Measurements from ENCODE around the gene AFG1L.
A peak's percentile ranks its signal among the peaks of the same experiment; 100 is the strongest.
"Not testable (repeated sequence)": the region's sequence is repeated elsewhere in the genome, so short reads cannot be mapped to it uniquely, and the experiment has no call there.

The AFG1L gene

GRCh38 chr6:108294727-108295625 lies at the start of gene AFG1L:
Gene AFG1L, plus strand, starts transcription at chr6:108295054. Its CDS starts 26 bp downstream, at chr6:108295080.
- peak; percentile 95 for DNase-seq (ENCODE audit: low spot score)

GRCh38 chr6:108245095-108245494 lies 49.8 kb upstream of the AFG1L start:
- DNase-seq (ENCODE audit: low spot score) = not testable (repeated sequence)

GRCh38 chr6:108247965-108248536 lies 46.8 kb upstream of the AFG1L start:
- DNase-seq (ENCODE audit: low spot score) = no peak

- no peak for DNase-seq (ENCODE audit: low spot score)
Observed at GRCh38 chr6:108250240-108250866, 44.5 kb upstream of the AFG1L start.

- DNase-seq (ENCODE audit: low spot score) = no peak
Observed at GRCh38 chr6:108251252-108251651, 43.6 kb upstream of the AFG1L start.

- DNase-seq (ENCODE audit: low spot score) = no peak
Observed at GRCh38 chr6:108252055-108252454, 42.8 kb upstream of the AFG1L start.

GRCh38 chr6:108253241-108253640 lies 41.6 kb upstream of the AFG1L start:
- DNase-seq (ENCODE audit: low spot score) = no peak

- DNase-seq (ENCODE audit: low spot score) = no peak
Observed at GRCh38 chr6:108254433-108255410, 40.1 kb upstream of the AFG1L start.

- DNase-seq (ENCODE audit: low spot score) = peak; percentile 26
Observed at GRCh38 chr6:108260126-108260808, 34.6 kb upstream of the AFG1L start.

GRCh38 chr6:108260809-108261569 lies 33.9 kb upstream of the AFG1L start, which contains the start of gene SNX3:
Gene SNX3, minus strand, starts transcription at chr6:108261040. Its CDS starts 119 bp downstream, at chr6:108260921.
- DNase-seq (ENCODE audit: low spot score) = peak; percentile 96

- no peak for DNase-seq (ENCODE audit: low spot score)
Observed at GRCh38 chr6:108263371-108263770, 31.5 kb upstream of the AFG1L start.

GRCh38 chr6:108268845-108269244 lies 26.0 kb upstream of the AFG1L start:
- DNase-seq (ENCODE audit: low spot score) = no peak

GRCh38 chr6:108269955-108270354 lies 24.9 kb upstream of the AFG1L start:
- not testable (repeated sequence) for DNase-seq (ENCODE audit: low spot score)

- no peak for DNase-seq (ENCODE audit: low spot score)
Observed at GRCh38 chr6:108274546-108274945, 20.3 kb upstream of the AFG1L start.

- DNase-seq (ENCODE audit: low spot score) = no peak
Observed at GRCh38 chr6:108275976-108276375, 18.9 kb upstream of the AFG1L start.

- no peak for DNase-seq (ENCODE audit: low spot score)
Observed at GRCh38 chr6:108277295-108277694, 17.6 kb upstream of the AFG1L start.

- no peak for DNase-seq (ENCODE audit: low spot score)
Observed at GRCh38 chr6:108277831-108278230, 17.0 kb upstream of the AFG1L start.

GRCh38 chr6:108285381-108285780 lies 9.5 kb upstream of the AFG1L start:
- no peak for DNase-seq (ENCODE audit: low spot score)

GRCh38 chr6:108286366-108286765 lies 8.5 kb upstream of the AFG1L start:
- no peak for DNase-seq (ENCODE audit: low spot score)

- DNase-seq (ENCODE audit: low spot score) = no peak
Observed at GRCh38 chr6:108287373-108287772, 7.5 kb upstream of the AFG1L start.

Measured in AG08395 (cell line).